H9 (cell line): Measurements from ENCODE around the gene RPLP1. TPM values are rescaled to one million over a fixed set of nuclear protein-coding genes. Genes with fewer than 3 reads are reported as not detected.

Source experiments
- DNase-seq: peaks from one replicate; pipeline ENCODE4 v3.0.0-alpha.2; 2017
- H2AFZ ChIP-seq: one replicate; pipeline ENCODE4 v1.6.1; 2013; ENCODE audit warnings: mild to moderate bottlenecking, low read length, control low read depth, moderate library complexity
- H2AK5ac ChIP-seq: 2 replicates; pipeline ENCODE4 v1.6.1; 2013; ENCODE audit warnings: low read length, control low read depth, mixed read lengths; ENCODE audit not compliant: insufficient read length
- H2BK120ac ChIP-seq: one replicate; pipeline ENCODE4 v1.6.1; 2013; ENCODE audit warnings: low read depth, mild to moderate bottlenecking, low read length, control low read depth, inconsistent platforms; ENCODE audit not compliant: poor library complexity, severe bottlenecking
- H2BK12ac ChIP-seq: 2 replicates; pipeline ENCODE4 v1.6.1; 2013; ENCODE audit warnings: low read length, control low read depth, mixed read lengths, low read depth; ENCODE audit not compliant: insufficient read length
- H2BK15ac ChIP-seq: 2 replicates; pipeline ENCODE4 v1.6.1; 2013; ENCODE audit warnings: low read depth, low read length, control low read depth
- H2BK20ac ChIP-seq: one replicate; pipeline ENCODE4 v1.6.1; 2013; ENCODE audit warnings: low read depth, mild to moderate bottlenecking, low read length, control low read depth, inconsistent platforms; ENCODE audit not compliant: poor library complexity, severe bottlenecking
- H2BK5ac ChIP-seq: 2 replicates; pipeline ENCODE4 v1.6.1; 2013; ENCODE audit warnings: low read length, control low read depth, mixed read lengths; ENCODE audit not compliant: insufficient read length
- H3K14ac ChIP-seq: 2 replicates; pipeline ENCODE4 v1.6.1; 2013; ENCODE audit warnings: low read length, control low read depth; ENCODE audit not compliant: insufficient read depth
- H3K18ac ChIP-seq: 2 replicates; pipeline ENCODE4 v1.6.1; 2013; ENCODE audit warnings: low read depth, mild to moderate bottlenecking, mixed read lengths, low read length, control low read depth; ENCODE audit not compliant: insufficient read length
- H3K23ac ChIP-seq: 2 replicates; pipeline ENCODE4 v1.6.1; 2013; ENCODE audit warnings: low read length, control low read depth, mixed read lengths, low read depth; ENCODE audit not compliant: insufficient read length
- H3K23me2 ChIP-seq: 2 replicates; pipeline ENCODE4 v1.6.1; 2013; ENCODE audit warnings: low read depth, mild to moderate bottlenecking, mixed read lengths, low read length, control low read depth; ENCODE audit not compliant: insufficient read length, poor library complexity, severe bottlenecking
- H3K27ac ChIP-seq: 2 replicates; pipeline ENCODE4 v1.5.1; 2013; ENCODE audit warnings: low read length, control low read depth, mixed read lengths, low read depth; ENCODE audit not compliant: insufficient read length
- H3K27me3 ChIP-seq: 2 replicates; pipeline ENCODE4 v1.6.1; 2013; ENCODE audit warnings: low read length, control low read depth, inconsistent platforms; ENCODE audit not compliant: insufficient read depth
- H3K4ac ChIP-seq: 2 replicates; pipeline ENCODE4 v1.6.1; 2013; ENCODE audit warnings: low read depth, mild to moderate bottlenecking, control low read depth, inconsistent platforms, low read length, moderate library complexity
- H3K4me1 ChIP-seq: 2 replicates; pipeline ENCODE4 v1.6.1; 2013; ENCODE audit warnings: low read length, control low read depth, inconsistent platforms; ENCODE audit not compliant: insufficient read depth
- H3K4me2 ChIP-seq: 2 replicates; pipeline ENCODE4 v1.6.1; 2013; ENCODE audit warnings: low read length, control low read depth, mixed read lengths; ENCODE audit not compliant: insufficient read length, insufficient read depth
- H3K56ac ChIP-seq: 2 replicates; pipeline ENCODE4 v1.6.1; 2013; ENCODE audit warnings: low read depth, mild to moderate bottlenecking, mixed read lengths, low read length, control low read depth; ENCODE audit not compliant: insufficient read length
- H3K79me1 ChIP-seq: 2 replicates; pipeline ENCODE4 v1.6.1; 2013; ENCODE audit warnings: low read depth, mild to moderate bottlenecking, moderate library complexity, low read length, control low read depth, inconsistent platforms; ENCODE audit not compliant: insufficient read depth, poor library complexity, severe bottlenecking
- H3K79me2 ChIP-seq: 2 replicates; pipeline ENCODE4 v1.6.1; 2013; ENCODE audit warnings: low read length, control low read depth, inconsistent platforms; ENCODE audit not compliant: insufficient read depth
- H3K9ac ChIP-seq: 2 replicates; pipeline ENCODE4 v1.6.1; 2013; ENCODE audit warnings: low read length, control low read depth, mixed read lengths; ENCODE audit not compliant: insufficient read length; ENCODE audit errors: extremely low read depth
- H3K9me3 ChIP-seq: one replicate; pipeline ENCODE4 v1.6.1; 2013; ENCODE audit warnings: low read depth, low read length, inconsistent platforms; ENCODE audit not compliant: control insufficient read depth
- H3T11ph ChIP-seq: one replicate; pipeline ENCODE4 v1.6.1; 2013; ENCODE audit warnings: mild to moderate bottlenecking, low read length, control low read depth, inconsistent platforms
- H4K20me1 ChIP-seq: one replicate; pipeline ENCODE4 v1.6.1; 2013; ENCODE audit not compliant: control insufficient read depth, insufficient read length, insufficient read depth
- H4K5ac ChIP-seq: 2 replicates; pipeline ENCODE4 v1.6.1; 2013; ENCODE audit warnings: low read depth, mild to moderate bottlenecking, mixed read lengths, low read length, control low read depth; ENCODE audit not compliant: insufficient read length
- H4K8ac ChIP-seq: replicated peaks from 2 replicates; pipeline ENCODE4 v1.6.1; 2013; ENCODE audit warnings: low read length, control low read depth, mixed read lengths, low read depth; ENCODE audit not compliant: insufficient read length
- H4K91ac ChIP-seq: 2 replicates; pipeline ENCODE4 v1.6.1; 2013; ENCODE audit warnings: low read depth, mild to moderate bottlenecking, moderate library complexity, mixed read lengths, low read length, control low read depth; ENCODE audit not compliant: insufficient read length
- H3K27ac Mint-ChIP-seq, 3 experiments: 2 replicates in 2 of 3; 3 replicates in 1 of 3; pipeline ENCODE4 v1.8.0; 2020 to 2021; ENCODE audit warnings: mixed read lengths in 3 of 3, mild to moderate bottlenecking in 1 of 3, moderate library complexity in 1 of 3
- H3K27me3 Mint-ChIP-seq: 2 replicates; pipeline ENCODE4 v1.8.0; 2021; ENCODE audit warnings: low read depth, mild to moderate bottlenecking, moderate library complexity, mixed read lengths
- H3K36me3 Mint-ChIP-seq, 3 experiments: 2 replicates in 2 of 3; 3 replicates in 1 of 3; pipeline ENCODE4 v1.8.0; 2020 to 2021; ENCODE audit warnings: low read depth in 3 of 3, mixed read lengths in 3 of 3; ENCODE audit not compliant: insufficient read depth in 1 of 3
- H3K4me1 Mint-ChIP-seq, 2 experiments: 2 replicates each; pipeline ENCODE4 v1.8.0; 2020; ENCODE audit warnings: mixed read lengths in 2 of 2
- H3K4me3 Mint-ChIP-seq, 2 experiments: 2 replicates in 1 of 2; 3 replicates in 1 of 2; pipeline ENCODE4 v1.8.0; 2020 to 2021; ENCODE audit warnings: mild to moderate bottlenecking in 2 of 2, mixed read lengths in 2 of 2, moderate library complexity in 1 of 2
- H3K9me3 Mint-ChIP-seq, 2 experiments: 2 replicates in 1 of 2; 3 replicates in 1 of 2; pipeline ENCODE4 v1.8.0; 2020; ENCODE audit warnings: mild to moderate bottlenecking in 2 of 2, mixed read lengths in 2 of 2, moderate library complexity in 1 of 2
- total RNA-seq: library from RNA; stranded (reverse); gene quantifications from 2 replicates; pipeline ENCODE4 v1.2.1, GENCODE V29; 2021
- TF ChIP-seq, protein P1 (sequence below): fragments of 200-600 bp; sonication (generic); conservative IDR thresholded peaks from 3 replicates; pipeline ENCODE4 v1.8.0; 2021; ENCODE audit warnings: antibody characterized with exemption, mild to moderate bottlenecking

Gene RPLP1
- total RNA-seq, 1 experiment from 2014 or later = 1,715 TPM

DNA sequence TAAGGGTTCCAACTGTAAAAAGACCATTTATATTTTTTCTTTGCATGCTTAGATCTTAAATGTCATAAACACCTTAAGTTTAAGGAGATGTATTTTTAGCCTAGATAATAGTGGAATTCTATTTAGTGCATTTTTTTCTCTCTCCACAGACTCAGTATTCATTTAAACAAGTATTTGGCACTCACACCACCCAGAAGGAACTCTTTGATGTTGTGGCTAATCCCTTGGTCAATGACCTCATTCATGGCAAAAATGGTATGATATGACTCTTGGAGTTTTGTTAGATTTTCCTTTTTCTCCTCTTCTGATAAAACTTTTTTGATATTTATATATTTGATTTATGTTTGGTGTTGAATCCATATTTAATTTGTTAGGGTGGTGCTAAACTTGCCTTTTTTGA lies 31.1 kb upstream of the RPLP1 start:
- Histone ChIP-seq H3K4ac (no peak overlapping the region), H3K79me2 (no peaks in the 10 kb centered on the region), H4K20me1 (no peaks in the 10 kb centered on the region)

More for the DNA sequence above, 31.1 kb upstream of the RPLP1 start:
- Histone ChIP-seq H3K56ac (no peak overlapping the region), H2BK20ac (no peak overlapping the region), H4K91ac (no peak overlapping the region), H2BK5ac (no peak overlapping the region), H3K79me1 (peaks cover 3% of the 10 kb centered on the region), H2AK5ac (no peak overlapping the region), H2BK15ac (no peak overlapping the region), H3K23ac (no peak overlapping the region), H3K27ac (no peak overlapping the region), H3K9ac (no peak overlapping the region), H3K18ac (no peak overlapping the region), H3K4me2 (no peak overlapping the region), H3K9me3 (no peaks in the 10 kb centered on the region), H2BK12ac (no peak overlapping the region), H3K4me1 (no peaks in the 10 kb centered on the region), H3K23me2 (no peaks in the 10 kb centered on the region), H3K14ac (no peak overlapping the region), H3T11ph (no peak overlapping the region), H3K27me3 (no peaks in the 10 kb centered on the region), H2AFZ (no peak overlapping the region), H4K5ac (no peak overlapping the region), H2BK120ac (no peak overlapping the region), H4K8ac (no peak overlapping the region)
- TF ChIP-seq, protein P1, sequence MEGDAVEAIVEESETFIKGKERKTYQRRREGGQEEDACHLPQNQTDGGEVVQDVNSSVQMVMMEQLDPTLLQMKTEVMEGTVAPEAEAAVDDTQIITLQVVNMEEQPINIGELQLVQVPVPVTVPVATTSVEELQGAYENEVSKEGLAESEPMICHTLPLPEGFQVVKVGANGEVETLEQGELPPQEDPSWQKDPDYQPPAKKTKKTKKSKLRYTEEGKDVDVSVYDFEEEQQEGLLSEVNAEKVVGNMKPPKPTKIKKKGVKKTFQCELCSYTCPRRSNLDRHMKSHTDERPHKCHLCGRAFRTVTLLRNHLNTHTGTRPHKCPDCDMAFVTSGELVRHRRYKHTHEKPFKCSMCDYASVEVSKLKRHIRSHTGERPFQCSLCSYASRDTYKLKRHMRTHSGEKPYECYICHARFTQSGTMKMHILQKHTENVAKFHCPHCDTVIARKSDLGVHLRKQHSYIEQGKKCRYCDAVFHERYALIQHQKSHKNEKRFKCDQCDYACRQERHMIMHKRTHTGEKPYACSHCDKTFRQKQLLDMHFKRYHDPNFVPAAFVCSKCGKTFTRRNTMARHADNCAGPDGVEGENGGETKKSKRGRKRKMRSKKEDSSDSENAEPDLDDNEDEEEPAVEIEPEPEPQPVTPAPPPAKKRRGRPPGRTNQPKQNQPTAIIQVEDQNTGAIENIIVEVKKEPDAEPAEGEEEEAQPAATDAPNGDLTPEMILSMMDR = no peak
- DNase-seq = no peak
- no peak overlapping the region for H3K27ac Mint-ChIP-seq
- H3K9me3 Mint-ChIP-seq = no peaks in the 10 kb centered on the region
- H3K27me3 Mint-ChIP-seq = no peaks in the 10 kb centered on the region
- H3K36me3 Mint-ChIP-seq = peaks cover 51 to 88% (median 76%) of the 10 kb centered on the region in 3 experiments
- no peak overlapping the region for H3K4me3 Mint-ChIP-seq
- no peaks in the 10 kb centered on the region for H3K4me1 Mint-ChIP-seq
